ENCODE data around the gene HPCAL1. TPM values are rescaled to one million over a fixed set of nuclear protein-coding genes. Genes with fewer than 3 reads are reported as not detected.

HPCAL1 gene
- total RNA-seq, 1 donor, result 34.7 TPM

DNA sequence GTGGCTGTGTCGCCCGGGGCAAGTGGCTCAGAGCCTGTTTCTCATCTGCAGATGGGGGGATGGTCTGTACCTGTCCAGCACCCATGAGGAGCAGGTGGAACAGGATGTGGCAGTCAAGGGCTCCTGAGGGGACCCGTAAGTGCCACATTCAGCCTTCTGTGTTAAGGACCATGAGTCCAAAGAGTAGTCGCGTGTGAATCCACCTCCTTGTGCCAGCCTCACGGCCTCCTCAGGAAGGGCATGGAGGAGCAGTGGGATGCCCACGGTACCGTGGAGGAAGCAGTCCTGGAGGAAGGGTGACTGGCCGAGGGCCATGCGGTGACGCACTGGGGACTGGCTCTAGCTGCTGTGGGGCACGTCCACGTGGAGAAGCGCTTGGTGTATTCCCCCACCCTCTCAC lies 84.3 kb downstream of the HPCAL1 start:
- Histone ChIP-seq H3K9me3 (ENCODE audit: low read depth, low read length) (no peaks in the 10 kb centered on the region), H3K4me1 (ENCODE audit: insufficient read depth, low read length) (peaks cover 76% of the 10 kb centered on the region), H3K4me3 (ENCODE audit: low read length) (no peak overlapping the region), H3K27me3 (ENCODE audit: insufficient read depth, low read length) (no peaks in the 10 kb centered on the region)

DNA sequence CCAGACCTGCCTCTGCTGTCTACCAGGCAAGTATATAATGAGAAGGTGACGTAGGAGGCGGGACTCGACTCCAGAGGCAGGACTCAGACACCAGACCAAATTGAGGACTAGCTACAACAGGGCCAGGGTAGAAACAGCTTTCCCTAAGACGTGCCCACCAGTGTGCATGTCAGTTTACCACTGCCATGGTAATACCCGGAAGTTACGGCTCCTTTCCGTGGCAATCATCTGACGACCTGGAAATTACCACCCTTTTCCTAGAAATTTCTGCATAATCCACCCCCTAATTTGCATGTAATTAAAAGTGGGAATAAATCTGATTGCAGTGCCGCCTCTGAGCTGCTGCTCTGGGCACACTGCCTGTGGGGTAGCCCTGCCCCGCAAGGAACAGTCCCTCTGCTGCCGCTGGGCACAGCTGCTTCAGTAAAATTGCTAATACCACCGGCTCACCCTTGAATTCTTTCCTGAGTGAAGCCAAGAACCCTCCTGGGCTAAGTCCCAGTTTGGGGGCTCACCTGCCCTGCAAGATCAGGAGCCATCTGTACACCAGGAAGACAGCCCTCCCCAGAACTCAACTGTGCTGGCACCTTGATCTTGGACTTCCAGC lies 86.4 kb downstream of the HPCAL1 start:
- no peaks in the 10 kb centered on the region for H3K9me3 ChIP-seq (ENCODE audit: low read depth, low read length)
- H3K4me1 ChIP-seq (ENCODE audit: insufficient read depth, low read length), result peaks cover 69% of the 10 kb centered on the region
- H3K4me3 ChIP-seq (ENCODE audit: low read length), result no peak overlapping the region
- no peaks in the 10 kb centered on the region for H3K27me3 ChIP-seq (ENCODE audit: insufficient read depth, low read length)

DNA sequence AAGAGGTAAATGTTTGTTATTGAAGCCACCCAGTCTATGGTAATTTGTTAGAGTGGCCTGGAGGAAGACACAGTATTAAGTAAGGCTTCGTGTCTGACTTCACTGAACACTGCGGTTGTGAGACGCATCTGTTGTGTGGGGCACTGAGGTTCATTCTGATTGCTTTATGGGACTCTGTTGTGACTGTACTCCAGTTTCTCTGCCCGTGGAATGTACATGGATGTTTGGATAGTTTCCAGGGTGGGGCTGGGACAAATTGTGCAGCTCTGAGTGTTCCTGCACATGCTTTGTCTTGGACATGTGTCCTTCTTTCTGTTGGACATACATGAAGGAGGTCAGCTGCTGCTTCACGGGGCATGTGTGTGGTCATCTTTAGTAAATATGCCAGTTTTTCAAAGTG lies 86.9 kb downstream of the HPCAL1 start:
- Histone ChIP-seq H3K4me1 (ENCODE audit: insufficient read depth, low read length) (peaks cover 64% of the 10 kb centered on the region), H3K4me3 (ENCODE audit: low read length) (no peak overlapping the region), H3K9me3 (ENCODE audit: low read depth, low read length) (no peaks in the 10 kb centered on the region), H3K27me3 (ENCODE audit: insufficient read depth, low read length) (no peaks in the 10 kb centered on the region)

DNA sequence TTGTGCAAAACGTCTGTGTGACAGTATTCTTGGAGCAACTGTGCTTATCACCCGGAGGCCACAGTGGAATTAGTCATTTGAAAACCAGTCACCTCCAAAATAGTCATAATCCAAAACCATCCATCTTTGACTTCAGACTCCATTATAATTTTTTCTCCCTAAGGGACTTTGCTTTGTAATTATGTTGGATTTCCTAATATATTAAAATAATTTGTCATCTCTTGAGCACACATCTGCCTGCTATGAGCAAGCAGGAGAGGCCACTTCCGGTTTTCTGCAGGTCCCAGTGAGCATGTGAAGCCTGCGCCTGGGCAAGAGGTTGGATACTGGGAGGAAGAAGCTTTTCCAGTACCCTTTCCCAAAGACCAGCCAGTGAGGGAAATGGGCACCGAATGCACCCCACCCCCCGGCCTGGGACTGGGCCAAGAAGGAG lies 87.7 kb downstream of the HPCAL1 start:
- Histone ChIP-seq H3K4me3 (ENCODE audit: low read length) (no peak overlapping the region), H3K9me3 (ENCODE audit: low read depth, low read length) (no peaks in the 10 kb centered on the region), H3K4me1 (ENCODE audit: insufficient read depth, low read length) (peaks cover 59% of the 10 kb centered on the region), H3K27me3 (ENCODE audit: insufficient read depth, low read length) (no peaks in the 10 kb centered on the region)

DNA sequence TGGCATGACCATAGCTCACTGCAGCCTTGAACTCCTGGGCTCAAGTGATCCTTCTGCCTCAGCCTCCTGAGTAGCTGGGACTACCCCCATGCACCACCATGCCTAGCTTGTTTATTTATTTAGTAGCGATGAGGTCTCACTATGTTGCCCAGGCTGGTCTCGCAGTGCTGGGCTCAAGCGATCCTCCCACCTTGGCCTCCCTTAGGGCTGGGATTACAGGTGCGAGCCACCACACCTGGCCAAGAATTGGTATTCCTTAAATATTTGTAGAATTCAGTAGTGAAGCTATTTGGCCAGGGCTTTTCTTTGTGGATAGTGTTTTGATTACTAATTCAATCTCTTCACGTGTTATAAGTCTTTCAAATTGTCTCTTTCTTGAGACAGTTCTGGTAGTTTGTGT lies 89.4 kb downstream of the HPCAL1 start:
- H3K4me3 ChIP-seq (ENCODE audit: low read length), result no peak overlapping the region
- H3K4me1 ChIP-seq (ENCODE audit: insufficient read depth, low read length), result peaks cover 43% of the 10 kb centered on the region
- no peaks in the 10 kb centered on the region for H3K27me3 ChIP-seq (ENCODE audit: insufficient read depth, low read length)
- no peaks in the 10 kb centered on the region for H3K9me3 ChIP-seq (ENCODE audit: low read depth, low read length)

DNA sequence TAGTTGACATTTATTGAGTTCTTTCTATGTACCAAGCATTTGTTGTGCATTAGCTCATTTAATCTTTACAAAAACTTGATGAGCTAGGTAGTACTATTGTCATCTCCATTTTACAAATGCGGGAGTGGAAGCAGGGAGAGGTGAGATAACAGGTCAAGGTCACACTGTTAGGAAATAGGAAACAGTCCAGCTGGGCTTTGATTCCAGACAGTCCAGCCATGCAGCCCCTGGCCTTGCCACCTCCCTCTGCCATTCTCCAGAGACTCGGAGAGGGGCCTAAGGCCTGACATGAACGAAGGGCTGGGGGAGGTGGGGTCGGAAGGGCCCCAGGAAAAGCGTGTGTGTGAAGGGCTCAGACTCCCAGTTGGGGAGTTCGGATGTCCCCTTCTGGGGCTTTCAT lies 89.8 kb downstream of the HPCAL1 start:
- Histone ChIP-seq H3K9me3 (ENCODE audit: low read depth, low read length) (no peaks in the 10 kb centered on the region), H3K27me3 (ENCODE audit: insufficient read depth, low read length) (no peaks in the 10 kb centered on the region), H3K4me1 (ENCODE audit: insufficient read depth, low read length) (peaks cover 46% of the 10 kb centered on the region), H3K4me3 (ENCODE audit: low read length) (no peak overlapping the region)

DNA sequence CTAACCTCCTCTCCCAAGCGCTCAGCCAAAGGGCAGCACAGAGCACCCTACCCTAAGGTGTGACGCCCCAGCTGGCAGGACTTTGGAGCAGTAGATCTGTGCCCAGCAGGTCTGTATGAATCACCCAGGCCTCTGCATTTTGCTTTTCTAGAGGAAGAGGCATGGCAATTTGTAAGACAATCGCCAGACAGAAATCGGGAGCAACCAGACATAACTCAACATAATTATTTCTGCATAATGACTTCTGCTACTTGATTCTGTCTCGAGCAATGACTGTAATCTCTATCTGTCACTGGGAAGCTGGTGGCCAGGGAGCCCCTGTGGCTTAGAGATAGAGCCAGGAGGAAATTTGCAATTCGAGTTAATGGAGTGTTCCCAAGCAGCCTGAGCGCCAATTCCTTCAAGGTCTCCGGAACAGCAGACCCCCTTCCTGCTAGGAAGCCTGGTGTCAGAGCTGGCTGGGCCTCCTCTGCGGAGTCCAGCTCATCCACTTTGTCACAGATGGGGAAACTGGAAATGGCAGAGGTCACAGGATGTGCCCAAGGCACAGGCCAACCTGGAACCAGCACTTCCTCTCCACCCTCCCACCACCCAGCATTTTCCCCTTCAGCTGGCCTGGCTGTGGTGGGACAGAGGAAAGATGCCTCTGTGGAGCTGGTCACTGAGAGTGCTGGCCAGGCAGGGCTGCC lies 90.4 kb downstream of the HPCAL1 start:
- H3K4me1 ChIP-seq (ENCODE audit: insufficient read depth, low read length), result peaks cover 51% of the 10 kb centered on the region
- H3K9me3 ChIP-seq (ENCODE audit: low read depth, low read length), result no peaks in the 10 kb centered on the region
- no peaks in the 10 kb centered on the region for H3K27me3 ChIP-seq (ENCODE audit: insufficient read depth, low read length)
- no peak overlapping the region for H3K4me3 ChIP-seq (ENCODE audit: low read length)

DNA sequence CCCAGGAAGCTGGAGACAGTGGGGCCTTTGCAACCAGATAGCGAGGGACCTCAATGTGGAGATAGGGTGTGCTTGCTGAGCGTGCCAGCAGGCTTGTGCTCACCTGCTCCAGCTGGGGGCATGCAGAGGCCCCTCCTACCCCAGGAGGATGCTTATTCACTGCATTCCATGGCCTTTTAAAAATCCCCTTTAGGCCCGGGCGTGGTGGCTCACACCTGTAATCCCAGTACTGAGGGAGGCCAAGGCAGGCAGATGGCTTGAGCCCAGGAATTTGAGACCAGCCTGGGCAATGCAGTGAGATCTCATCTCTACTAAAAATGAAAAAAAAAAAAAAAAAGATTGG lies 90.9 kb downstream of the HPCAL1 start:
- Histone ChIP-seq H3K4me3 (ENCODE audit: low read length) (no peak overlapping the region), H3K9me3 (ENCODE audit: low read depth, low read length) (no peaks in the 10 kb centered on the region), H3K4me1 (ENCODE audit: insufficient read depth, low read length) (peaks cover 56% of the 10 kb centered on the region), H3K27me3 (ENCODE audit: insufficient read depth, low read length) (no peaks in the 10 kb centered on the region)

DNA sequence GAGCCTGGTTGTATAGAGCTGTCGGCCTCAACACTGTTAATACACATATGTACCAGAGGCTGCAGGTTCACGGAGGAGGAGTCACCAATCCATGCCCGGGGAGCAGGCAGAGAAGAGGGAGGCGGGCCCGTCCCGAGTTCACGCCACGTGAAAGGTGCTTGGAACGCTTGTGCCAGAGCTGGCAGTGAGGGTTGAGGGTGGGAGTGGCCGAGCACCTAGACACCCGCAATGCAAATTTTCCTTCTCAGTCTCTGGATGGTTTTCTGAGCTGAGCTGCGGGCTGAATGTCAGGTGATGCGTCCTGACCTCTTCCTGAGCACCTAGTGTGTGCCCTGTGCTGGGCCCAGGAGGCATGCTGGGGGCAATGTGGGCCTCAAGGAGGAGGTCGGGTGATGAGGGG lies 93.2 kb downstream of the HPCAL1 start:
- peaks cover 52% of the 10 kb centered on the region for H3K4me1 ChIP-seq (ENCODE audit: insufficient read depth, low read length)

DNA sequence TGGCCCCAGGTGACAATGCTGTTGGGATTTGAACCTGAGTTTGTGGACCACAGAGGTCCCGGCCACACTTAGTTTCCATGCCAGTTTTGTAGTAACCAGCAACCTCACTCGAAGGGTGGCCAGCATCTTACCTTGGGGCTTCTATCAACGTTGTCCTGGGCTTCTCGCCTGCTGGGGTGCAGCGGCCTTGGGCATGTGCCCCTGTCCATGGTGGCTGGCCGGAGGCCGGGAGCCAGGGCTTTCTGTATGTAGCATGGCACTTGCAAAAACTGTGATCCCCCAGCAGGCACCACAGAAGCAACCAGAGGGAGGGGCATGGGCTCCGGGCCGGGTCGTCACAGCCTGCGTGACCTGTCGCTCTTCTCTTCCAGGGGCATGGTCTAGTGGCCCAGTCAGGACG lies 93.8 kb downstream of the HPCAL1 start:
- Histone ChIP-seq H3K4me1 (ENCODE audit: insufficient read depth, low read length) (peaks cover 54% of the 10 kb centered on the region), H3K27me3 (ENCODE audit: insufficient read depth, low read length) (no peaks in the 10 kb centered on the region), H3K9me3 (ENCODE audit: low read depth, low read length) (no peaks in the 10 kb centered on the region), H3K4me3 (ENCODE audit: low read length) (no peak overlapping the region)

More for the DNA sequence above, 93.2 kb downstream of the HPCAL1 start:
- Histone ChIP-seq H3K4me3 (ENCODE audit: low read length) (no peak overlapping the region), H3K27me3 (ENCODE audit: insufficient read depth, low read length) (no peaks in the 10 kb centered on the region), H3K9me3 (ENCODE audit: low read depth, low read length) (no peaks in the 10 kb centered on the region)

DNA sequence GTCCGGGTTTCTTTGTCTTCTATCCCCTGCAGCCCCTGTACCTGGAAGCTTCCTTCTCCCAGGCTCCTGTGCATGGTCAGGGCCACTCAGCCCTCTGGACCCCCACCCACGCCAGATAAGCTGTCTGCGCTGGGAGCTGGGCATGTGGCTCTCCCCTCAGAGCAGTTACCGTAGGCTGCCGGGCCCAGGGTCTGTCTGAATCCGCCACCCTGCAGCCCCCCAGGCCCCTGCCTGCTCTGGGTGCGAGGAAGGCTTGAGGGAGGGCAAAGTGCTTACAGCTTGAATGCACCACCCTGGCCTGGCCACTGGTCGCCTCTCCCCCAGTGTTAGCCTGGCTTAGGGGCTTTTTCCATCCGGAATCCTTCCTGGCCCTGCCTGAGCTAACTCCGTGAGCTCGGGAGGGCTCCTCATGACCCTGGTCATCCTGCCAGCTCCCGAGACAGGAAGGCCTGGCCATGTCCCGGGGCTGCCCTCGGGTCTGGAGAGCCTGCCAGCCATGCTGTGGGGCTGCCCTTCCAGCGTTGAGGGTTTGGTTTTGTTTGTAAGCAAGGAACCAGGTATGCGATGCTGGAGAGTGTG lies 94.7 kb downstream of the HPCAL1 start:
- no peaks in the 10 kb centered on the region for H3K27me3 ChIP-seq (ENCODE audit: insufficient read depth, low read length)
- peaks cover 63% of the 10 kb centered on the region for H3K4me1 ChIP-seq (ENCODE audit: insufficient read depth, low read length)
- H3K9me3 ChIP-seq (ENCODE audit: low read depth, low read length), result no peaks in the 10 kb centered on the region
- no peak overlapping the region for H3K4me3 ChIP-seq (ENCODE audit: low read length)

DNA sequence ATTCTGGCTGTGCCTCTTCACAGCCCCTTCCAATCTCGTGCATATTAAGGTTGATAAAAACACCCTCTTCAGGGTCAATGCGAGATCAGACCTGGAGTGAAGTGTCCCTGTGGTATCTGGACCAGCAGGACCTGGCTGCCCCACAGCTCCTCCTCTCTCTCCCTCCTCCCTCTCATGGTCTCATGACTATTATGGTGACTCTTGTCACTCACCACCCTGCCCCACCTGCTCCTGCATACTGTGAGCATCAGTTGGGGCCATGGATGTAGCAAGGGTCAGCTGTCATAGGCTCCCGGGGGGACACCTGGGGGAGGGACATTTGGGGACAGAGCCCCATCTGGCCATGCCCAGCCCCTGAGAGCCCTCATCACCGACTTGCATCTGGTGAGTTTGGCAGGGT lies 95.2 kb downstream of the HPCAL1 start:
- Histone ChIP-seq H3K4me1 (ENCODE audit: insufficient read depth, low read length) (peaks cover 62% of the 10 kb centered on the region), H3K27me3 (ENCODE audit: insufficient read depth, low read length) (no peaks in the 10 kb centered on the region), H3K4me3 (ENCODE audit: low read length) (no peak overlapping the region), H3K9me3 (ENCODE audit: low read depth, low read length) (no peaks in the 10 kb centered on the region)

DNA sequence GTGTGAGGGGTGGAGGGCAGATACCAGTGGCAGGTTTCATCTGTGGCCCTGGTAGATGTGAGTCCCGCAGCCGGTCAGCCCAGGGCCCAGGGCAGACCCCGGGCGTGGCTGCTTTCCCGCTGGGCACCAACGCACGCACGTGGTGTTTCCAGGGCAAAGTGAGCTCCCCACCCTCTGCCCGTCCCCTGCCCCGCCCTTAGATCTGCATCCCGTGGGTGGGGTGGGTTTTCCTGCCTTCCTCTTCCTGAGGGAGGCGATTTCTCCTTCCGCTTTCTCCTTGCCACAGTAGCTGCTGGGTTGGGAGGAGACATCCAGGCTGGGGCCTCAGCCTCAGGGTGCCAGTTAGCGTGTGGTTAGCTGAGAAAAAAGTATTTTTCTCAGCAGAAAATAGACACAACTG lies 95.8 kb downstream of the HPCAL1 start:
- Histone ChIP-seq H3K27me3 (ENCODE audit: insufficient read depth, low read length) (no peaks in the 10 kb centered on the region), H3K4me3 (ENCODE audit: low read length) (no peak overlapping the region), H3K9me3 (ENCODE audit: low read depth, low read length) (no peaks in the 10 kb centered on the region), H3K4me1 (ENCODE audit: insufficient read depth, low read length) (peaks cover 56% of the 10 kb centered on the region)

DNA sequence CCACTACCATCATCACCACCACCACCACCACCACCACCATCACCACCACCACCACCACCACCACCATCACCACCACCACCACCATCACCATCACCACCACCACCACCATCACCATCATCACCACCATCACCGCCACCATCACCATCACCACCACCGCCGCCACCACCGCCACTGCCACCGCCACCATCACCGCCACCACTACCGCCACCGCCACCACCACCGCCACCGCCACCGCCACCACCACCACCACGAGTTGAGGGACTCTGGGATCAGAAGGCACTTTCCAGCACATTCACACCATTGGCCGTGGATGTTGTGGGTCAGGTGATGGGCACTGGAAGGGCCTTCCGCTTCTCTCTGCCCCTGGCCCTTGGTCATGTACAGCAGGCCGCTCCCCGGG lies 96.7 kb downstream of the HPCAL1 start:
- no peak overlapping the region for H3K4me3 ChIP-seq (ENCODE audit: low read length)
- no peaks in the 10 kb centered on the region for H3K9me3 ChIP-seq (ENCODE audit: low read depth, low read length)
- no peaks in the 10 kb centered on the region for H3K27me3 ChIP-seq (ENCODE audit: insufficient read depth, low read length)
- peaks cover 53% of the 10 kb centered on the region for H3K4me1 ChIP-seq (ENCODE audit: insufficient read depth, low read length)

DNA sequence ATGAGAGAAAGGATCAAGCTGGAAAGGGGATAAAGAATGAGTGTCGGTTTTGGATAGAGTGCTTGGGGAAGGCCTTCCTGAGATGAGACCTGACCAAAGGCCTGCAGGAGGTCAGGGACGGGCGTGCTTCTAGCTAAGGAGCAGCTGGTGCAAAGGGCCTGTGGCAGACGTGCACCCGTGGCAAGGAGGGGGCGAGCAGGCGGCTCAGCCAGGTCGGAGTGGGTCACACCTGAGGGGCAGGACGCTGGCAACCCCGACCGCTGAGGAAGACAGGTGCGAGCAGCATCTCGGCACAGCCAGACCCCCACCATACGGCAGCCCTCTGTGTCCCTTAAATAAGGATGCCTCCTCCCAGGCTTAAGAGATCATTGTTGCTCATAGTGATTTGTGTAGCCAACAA lies 97.3 kb downstream of the HPCAL1 start:
- Histone ChIP-seq H3K27me3 (ENCODE audit: insufficient read depth, low read length) (no peaks in the 10 kb centered on the region), H3K9me3 (ENCODE audit: low read depth, low read length) (no peaks in the 10 kb centered on the region), H3K4me3 (ENCODE audit: low read length) (no peak overlapping the region), H3K4me1 (ENCODE audit: insufficient read depth, low read length) (peaks cover 53% of the 10 kb centered on the region)

DNA sequence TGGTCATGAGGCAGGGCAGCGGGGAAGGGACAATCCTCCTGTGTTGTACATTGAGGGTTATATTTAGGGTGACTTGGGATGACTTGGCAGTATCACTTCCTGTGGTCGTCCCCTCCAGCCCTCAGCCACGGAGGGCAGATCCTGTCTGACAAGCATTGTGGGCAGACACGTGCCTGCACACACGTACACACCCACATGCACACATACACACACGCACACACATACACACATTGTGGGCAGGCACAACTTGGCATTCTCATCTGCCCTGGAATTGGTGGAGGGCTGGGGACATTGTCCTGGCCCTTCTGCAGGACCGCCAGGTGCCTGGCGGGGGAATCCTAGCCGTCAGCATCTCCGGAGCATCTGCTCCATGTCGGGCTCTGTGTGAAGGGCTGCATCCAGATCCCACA lies 97.9 kb downstream of the HPCAL1 start:
- Histone ChIP-seq H3K27me3 (ENCODE audit: insufficient read depth, low read length) (no peaks in the 10 kb centered on the region), H3K9me3 (ENCODE audit: low read depth, low read length) (no peaks in the 10 kb centered on the region), H3K4me1 (ENCODE audit: insufficient read depth, low read length) (peaks cover 55% of the 10 kb centered on the region), H3K4me3 (ENCODE audit: low read length) (no peak overlapping the region)
